Raji (cell line): ENCODE data around the gene PAK1.

Experiments used
- POLR2A ChIP-seq: IDR thresholded peaks from 2 replicates; pipeline ENCODE4 v1.6.1; 2011; ENCODE audit warnings: low read depth, low read length, control low read depth; ENCODE audit not compliant: insufficient read depth

The PAK1 gene

DNA sequence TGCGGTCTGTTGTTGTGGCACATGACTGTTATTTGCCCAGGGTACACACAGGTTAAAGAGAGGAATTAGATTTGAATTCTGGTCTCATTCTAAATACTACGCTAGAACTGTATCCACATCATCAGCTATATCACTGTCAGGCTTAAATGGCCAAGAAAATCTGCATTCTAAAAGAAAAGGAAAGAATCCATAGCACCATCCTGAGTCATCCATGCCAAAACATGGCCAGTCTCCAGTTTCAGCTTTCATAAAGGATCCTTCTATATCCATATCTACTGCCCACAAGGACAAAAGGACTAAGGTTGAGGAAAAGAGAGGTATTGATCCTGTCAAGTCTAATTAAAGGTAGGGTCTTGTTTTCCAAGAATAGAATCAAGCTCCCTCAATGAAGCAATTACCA, 98.8 kb downstream of the PAK1 start:
- TF ChIP-seq POLR2A, result no peak

DNA sequence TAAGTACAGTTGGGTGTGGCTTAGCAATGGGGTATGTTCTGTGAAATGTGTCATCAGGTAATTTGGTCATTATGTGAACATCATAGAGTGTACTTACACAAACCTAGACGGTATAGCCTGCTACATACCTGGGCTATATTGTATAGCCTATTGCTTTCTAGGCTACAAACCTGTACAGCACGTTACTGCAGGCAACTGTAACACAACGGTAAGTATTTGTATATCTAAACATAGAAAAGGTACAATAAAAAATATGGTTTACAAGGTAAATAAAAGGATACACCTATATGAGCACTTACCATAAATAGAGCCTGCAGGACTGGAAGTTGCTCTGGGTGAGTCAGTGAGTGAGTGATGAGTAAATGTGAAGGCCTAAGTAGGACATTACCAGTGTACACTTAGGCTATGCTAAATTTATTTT, 99.3 kb downstream of the PAK1 start:
- no peak for TF ChIP-seq POLR2A

DNA sequence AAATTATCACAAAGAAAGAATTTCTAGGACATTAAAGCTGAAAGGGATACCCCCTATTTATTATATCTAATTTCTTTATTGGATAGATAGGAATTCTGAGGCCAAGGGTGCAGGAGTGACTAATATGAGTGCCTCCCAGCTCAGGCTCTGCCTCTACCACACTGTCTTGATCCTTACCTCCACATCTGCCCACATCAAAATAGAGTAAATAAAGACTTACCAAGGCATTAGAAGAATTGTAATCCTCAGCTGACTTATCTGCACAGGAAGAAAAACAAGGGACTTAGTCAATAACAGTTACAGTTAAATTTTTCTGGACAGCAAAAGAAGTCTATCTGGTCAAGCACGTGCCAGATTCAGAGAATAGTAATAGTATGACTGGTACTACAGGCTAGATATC, 99.8 kb downstream of the PAK1 start:
- TF ChIP-seq POLR2A, result no peak

DNA sequence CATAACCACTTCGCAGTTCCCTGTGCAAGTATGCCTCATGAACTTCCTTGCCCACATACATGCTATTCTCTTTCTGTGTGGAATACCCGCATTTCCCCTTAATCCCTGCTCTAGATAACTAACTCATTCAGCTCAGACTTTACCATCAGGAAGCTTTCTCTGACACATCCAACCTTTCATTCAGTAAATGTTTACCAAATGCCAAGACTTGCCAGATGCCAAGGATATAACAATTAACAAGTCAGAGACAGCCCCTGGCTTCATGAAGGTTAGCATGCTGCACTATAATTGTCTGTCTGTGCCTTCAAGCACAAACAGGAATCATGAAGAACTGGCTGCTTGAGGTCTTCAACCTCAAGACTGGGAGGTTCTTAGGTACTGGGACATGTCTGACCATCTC, 101.2 kb downstream of the PAK1 start:
- no peak for TF ChIP-seq POLR2A

DNA sequence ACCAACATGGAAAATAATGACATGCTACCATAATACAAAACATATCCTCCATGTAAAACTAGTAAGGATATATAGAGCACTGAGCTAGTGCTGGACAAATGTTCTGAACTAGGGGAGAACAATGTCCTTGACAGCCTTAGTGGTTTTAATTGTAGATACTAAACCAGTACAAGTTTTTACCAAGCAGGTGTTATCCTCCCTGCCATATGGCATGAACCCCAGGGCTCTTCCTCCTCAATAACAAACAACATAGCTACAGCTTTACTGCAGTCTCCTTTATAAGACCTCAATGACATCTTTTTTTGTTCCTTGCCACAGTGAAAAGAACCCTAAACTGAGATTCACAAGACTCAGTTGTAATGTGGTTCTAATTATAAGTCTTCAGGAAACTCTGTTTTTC, 102.2 kb downstream of the PAK1 start:
- no peak for TF ChIP-seq POLR2A

DNA sequence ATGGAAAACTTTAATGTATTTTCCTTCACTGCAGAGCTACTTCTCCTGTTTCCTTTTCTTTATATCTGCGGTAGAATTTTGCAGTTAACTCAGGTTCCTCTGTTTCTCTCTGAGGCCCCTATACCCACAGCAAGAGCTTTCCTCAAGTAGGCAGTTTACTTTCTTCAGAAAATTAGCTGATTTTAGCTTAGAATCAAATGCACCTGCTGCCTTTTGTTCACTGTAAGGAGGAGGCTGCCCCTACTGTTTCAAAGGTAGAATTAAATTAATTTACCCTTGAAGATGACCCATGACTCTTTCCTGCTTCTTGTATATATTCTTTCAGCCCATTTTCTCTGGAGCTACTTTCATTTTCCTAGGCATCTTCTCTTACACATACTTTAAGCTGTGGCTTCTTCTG, 103.7 kb downstream of the PAK1 start:
- TF ChIP-seq POLR2A, result no peak

DNA sequence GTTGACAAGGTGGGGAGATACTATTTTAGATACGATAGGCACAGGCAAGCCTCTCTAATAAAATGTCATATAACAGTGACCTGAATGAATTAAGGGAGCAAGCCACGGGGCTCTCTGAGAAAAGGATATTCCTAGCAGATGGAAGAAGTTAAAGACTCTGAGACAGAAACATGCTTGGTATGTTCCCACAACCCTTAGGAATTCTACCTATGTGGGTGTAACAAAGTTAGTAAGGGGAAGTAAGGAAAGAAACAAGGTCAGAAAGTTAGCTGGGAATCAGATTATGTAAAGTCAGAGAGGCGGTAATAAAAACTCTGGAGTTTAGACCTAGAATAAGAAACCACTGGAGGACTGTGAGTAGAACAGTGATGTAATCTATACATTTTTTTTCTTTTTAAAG, 112.7 kb downstream of the PAK1 start:
- no peak for TF ChIP-seq POLR2A

DNA sequence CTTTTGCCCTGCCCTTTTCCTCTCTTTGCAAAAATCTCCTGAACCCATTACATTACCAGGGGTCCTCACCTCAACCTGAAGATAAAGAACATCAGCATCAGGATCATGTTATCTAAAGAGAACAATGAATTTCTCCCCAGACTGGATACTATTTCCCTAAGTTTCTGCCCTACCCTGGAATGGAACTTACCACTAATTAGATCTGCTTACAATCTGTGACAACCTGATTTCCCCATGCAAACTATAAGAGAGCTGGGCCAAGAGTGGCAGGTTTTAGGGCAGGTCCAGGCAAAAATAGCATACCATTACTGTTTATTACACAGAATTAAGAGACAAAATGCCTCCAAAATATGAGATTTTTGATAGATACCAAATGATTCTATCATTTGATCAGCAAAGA, 114.4 kb downstream of the PAK1 start:
- no peak for TF ChIP-seq POLR2A

DNA sequence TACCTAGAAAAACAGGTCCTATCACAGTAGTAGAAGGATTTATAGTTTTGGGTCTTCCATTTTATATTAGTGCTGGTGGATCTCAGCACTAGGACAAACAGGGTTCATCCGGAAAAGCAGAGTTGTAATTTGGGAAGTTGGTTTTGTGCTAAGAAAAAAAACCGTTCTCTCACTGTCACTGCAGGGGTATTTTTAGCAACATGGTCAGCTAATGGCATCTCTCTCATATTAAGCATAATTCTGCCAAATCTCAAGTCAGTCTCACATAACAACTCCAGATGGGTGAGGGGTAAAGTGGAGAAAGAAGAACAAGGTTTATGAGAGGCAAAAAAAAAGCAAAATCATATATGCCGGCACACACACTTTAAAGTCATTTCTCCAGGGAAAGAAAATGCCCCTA, 120.8 kb downstream of the PAK1 start:
- TF ChIP-seq POLR2A, result no peak

DNA sequence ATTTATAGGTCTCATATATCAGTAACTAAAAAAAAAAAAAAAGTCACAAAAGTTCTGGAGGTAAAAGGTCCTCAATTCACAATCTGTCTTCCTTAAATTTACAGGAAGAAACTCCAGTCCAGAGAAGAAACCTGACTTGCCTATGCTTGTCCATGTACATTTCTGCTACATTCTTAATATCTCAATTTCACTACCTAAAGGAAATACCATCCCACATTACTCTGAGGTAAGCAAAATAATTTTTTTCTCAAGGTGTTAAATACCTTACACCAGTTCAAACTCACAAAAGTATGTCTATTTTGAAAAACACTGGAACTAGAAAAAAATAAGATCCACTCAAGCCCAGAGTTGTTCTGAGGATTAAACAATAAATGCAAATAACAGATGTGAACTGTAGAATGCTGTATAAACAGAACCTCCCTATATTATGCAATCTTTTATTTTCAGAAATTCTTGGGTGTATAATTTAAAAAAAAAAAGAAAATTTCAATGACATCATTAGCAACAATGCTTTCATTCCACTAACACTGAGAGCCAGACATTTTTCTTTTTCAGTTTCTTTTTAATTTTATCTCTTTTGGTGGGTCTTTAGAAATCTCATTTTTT, 122.5 kb downstream of the PAK1 start:
- TF ChIP-seq POLR2A, result no peak

DNA sequence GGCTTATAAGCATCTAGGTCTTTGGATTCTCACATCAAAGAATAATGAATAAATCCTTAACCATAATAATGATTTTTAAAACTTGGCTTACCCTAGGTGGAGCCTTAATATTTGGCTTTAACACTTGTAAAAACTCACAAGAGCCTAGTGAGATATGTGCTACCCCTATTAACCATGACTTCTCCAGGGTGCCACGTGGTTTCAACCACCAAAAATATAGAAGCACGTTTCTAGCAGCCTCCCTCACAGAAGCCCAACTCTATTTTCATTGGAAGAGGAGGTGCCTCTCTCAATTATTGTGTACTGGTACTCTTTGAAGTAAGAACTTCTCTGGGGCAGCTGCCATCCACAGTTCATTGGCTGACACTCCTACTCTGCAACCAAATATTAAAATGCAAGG, 125.9 kb downstream of the PAK1 start:
- TF ChIP-seq POLR2A, result no peak

DNA sequence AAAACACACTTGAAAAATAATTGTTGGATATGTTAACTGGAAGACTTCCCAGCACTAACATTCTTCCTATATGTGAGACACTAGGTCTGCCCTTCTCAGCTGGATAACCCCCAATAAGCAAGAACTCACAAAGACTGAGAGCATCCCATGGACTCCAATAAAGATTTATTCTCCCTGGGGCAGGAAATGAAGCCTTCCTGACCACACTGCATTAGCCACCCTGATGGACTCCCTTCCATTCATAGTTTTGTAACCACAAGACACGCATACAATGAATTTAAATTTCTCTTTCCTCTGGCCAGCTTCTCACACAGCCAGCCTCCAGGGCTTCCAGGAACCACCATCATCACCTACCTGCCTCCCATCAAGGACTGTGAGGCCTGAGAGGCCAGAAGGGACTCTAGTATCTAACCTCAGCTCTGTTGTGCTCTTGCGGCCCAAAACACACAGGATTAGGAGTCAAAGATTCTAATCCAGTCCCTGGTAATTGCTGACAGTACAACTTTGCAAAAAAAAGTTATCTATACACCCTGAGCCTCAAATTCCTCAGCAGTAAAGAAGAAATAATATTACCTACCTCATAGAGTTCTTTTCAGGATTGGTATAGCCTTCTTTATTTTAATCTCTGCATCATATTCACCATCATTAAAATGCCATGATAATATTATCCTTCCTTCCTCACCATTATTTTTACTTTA, 126.8 kb downstream of the PAK1 start:
- TF ChIP-seq POLR2A, result no peak

DNA sequence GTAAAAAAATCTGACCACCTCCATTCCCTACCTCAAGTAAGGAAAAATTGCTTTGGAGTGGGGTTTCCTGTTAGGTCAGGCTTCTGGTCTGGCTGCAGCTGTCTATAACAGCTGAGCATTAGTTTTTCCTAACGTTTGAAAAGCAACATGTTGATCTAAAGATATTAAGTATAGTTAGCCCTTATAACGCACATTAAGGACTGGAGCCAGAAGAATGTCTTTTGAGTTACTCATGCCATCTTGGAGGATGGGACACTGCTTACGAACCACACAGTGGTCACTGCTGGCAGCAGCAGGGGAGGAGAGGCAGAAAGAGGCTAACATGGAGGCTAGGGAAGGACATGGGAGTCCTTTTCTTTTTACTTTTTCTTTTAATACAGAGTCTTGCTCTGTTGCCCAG, 128.3 kb downstream of the PAK1 start:
- no peak for TF ChIP-seq POLR2A

DNA sequence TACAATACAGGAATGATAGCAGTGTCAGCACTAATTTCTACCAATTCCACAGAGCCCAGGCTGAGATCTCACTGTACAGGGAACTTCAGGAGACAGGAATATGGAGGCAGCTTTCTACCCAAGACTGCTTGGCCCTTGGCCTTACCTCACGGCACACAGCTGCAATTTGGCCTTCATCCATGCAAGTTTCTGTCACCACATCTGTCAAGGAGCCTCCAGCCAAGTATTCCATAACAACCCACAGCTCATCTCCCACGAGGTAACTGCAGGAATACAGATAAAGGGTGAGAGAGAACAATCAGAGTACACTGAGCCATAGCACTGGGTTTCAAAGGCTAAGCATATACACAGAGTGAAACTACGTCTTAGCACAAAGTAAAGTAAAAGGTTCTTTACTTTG, 133.4 kb downstream of the PAK1 start:
- TF ChIP-seq POLR2A, result no peak

DNA sequence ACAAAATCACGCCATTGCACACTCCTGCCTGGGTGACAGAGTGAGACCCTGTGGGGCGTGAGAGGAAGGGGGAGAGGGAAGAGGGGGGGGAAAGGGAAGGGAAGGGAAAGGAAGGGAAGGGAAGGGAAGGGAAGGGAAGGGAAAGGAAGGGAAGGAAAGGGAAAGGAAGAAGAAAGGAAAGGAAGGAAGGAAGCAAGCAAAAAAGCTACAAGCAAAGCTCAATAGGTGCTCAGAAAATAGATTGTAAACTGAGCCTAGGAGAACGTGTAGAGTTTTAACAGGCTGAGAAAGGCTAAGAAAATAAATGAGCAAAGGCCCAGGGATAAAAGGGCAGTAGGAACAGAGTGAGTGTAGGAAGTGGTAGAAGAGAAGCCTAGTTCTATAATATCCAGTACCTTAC, 141.6 kb downstream of the PAK1 start:
- TF ChIP-seq POLR2A, result no peak

DNA sequence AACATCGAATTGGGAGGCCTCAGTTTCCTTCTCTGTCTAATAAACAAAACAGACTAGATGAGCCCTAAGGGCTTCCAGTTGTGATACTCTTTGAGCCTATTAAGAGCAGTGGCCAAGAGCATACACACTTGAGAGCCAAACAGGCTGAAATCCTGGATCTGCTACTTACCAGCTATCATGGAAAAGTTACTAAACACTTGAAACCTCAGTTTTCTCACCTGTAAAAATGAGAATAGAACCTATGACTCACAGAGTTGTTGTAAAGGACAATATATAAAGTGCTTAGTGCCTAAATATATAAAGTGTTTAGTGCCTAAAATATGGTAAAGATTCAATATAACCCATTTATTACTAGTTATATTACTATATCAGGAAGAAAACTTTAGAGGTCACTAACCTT, 148.7 kb downstream of the PAK1 start:
- no peak for TF ChIP-seq POLR2A

DNA sequence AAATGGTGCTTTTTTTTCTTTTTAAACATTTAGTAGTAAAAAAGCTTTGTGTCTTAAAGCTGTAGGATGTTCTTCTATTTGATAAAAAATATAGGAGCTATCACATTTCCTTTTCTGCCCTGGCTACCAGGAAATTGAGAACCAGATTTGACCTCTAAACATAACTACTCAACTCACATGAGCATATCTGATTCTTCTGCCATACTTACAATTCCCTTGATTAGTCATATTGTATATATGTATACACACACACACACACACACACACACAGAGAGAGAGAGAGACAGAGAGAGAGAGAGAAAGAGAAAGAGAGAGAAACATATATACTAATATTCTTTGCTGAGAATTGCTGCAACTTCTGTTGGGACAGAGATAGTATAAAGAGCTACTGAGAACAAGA, 149.4 kb downstream of the PAK1 start:
- no peak for TF ChIP-seq POLR2A
